K562 (cell line): ENCODE results near the gene LUC7L. TPM values are rescaled to one million over a fixed set of nuclear protein-coding genes. Genes with fewer than 3 reads are reported as not detected.

Experiments used
- ARID1B ChIP-seq: fragments of 450-650 bp; IDR thresholded peaks from 2 replicates; pipeline ENCODE4 v1.6.1; 2016; ENCODE audit warnings: antibody characterized with exemption, mild to moderate bottlenecking, inconsistent platforms
- ATF7 ChIP-seq: fragments of 450-650 bp; IDR thresholded peaks from 2 replicates; pipeline ENCODE4 v1.7.1; 2014; ENCODE audit warnings: mild to moderate bottlenecking, moderate library complexity
- DPF2 ChIP-seq: fragments of 450-650 bp; IDR thresholded peaks from 2 replicates; pipeline ENCODE4 v1.6.1; 2016
- HDAC2 ChIP-seq: fragments of 450-650 bp; IDR thresholded peaks from 2 replicates; pipeline ENCODE4 v1.6.1; 2016; ENCODE audit warnings: mild to moderate bottlenecking
- ILF3 ChIP-seq: fragments of 450-650 bp; IDR thresholded peaks from 2 replicates; pipeline ENCODE4 v1.6.1; 2018; ENCODE audit warnings: antibody characterized with exemption, mild to moderate bottlenecking, moderate library complexity, borderline replicate concordance
- NR4A1 ChIP-seq, 2 experiments: fragments of 250-450 bp in 1 of 2; fragments of 450-650 bp in 1 of 2; sonication (Bioruptor Pico) in 1 of 2; IDR thresholded peaks; 2 replicates each; pipeline versions ENCODE4 v1.4.0 to v1.6.1; 2016 to 2020; ENCODE audit warnings: mild to moderate bottlenecking in 2 of 2, missing compliant biosample characterization in 1 of 2, missing genetic modification characterization in 1 of 2, moderate library complexity in 1 of 2
- POLR2G ChIP-seq: fragments of 200-400 bp; formaldehyde crosslinking; IDR thresholded peaks from 2 replicates; pipeline ENCODE4 v1.6.1; 2017; ENCODE audit warnings: low read depth, mild to moderate bottlenecking, antibody characterized with exemption, low read length, moderate library complexity
- RCOR1 ChIP-seq, 2 experiments: IDR thresholded peaks; 2 replicates each; pipeline ENCODE4 v1.6.1; 2012; ENCODE audit warnings: low read depth in 2 of 2, low read length in 2 of 2, borderline replicate concordance in 1 of 2, improper control_type of control experiment in 1 of 2
- STAT5B ChIP-seq: fragments of 250-450 bp; sonication (Bioruptor Pico); IDR thresholded peaks from 2 replicates; pipeline ENCODE4 v1.8.0; 2021; ENCODE audit warnings: mild to moderate bottlenecking, inconsistent platforms
- WHSC1 ChIP-seq: IDR thresholded peaks from one replicate; pipeline ENCODE4 v1.6.1; 2012; ENCODE audit warnings: low read length, control low read depth, inconsistent platforms
- ZNF592 ChIP-seq: fragments of 450-650 bp; IDR thresholded peaks from 2 replicates; pipeline ENCODE4 v1.6.1; 2017; ENCODE audit warnings: antibody characterized with exemption, mild to moderate bottlenecking
- polyA plus RNA-seq, 8 experiments: library from polyadenylated mRNA; depleted of rRNA in 4 of 8; stranded (reverse) in 5 of 8; unstranded in 3 of 8; fragments of >200 nt; fragmentation: Nextera tagmentation in 2 of 8; fragmentation: Illumina TruSeq in 1 of 8; extraction: Ambion mirVana in 2 of 8; extraction: Trizol in 1 of 8; gene quantifications; 2 replicates each; pipeline versions ENCODE4 v1.2.1 to v1.2.3, GENCODE V29; 2011 to 2014; ENCODE audit warnings: inconsistent platforms in 1 of 8, missing spikeins in 1 of 8
- total RNA-seq, 7 experiments: library from RNA; depleted of rRNA in 6 of 7; stranded (reverse); fragments of >200 nt in 6 of 7; fragmentation: Illumina TruSeq in 2 of 7; extraction: Trizol in 2 of 7; gene quantifications; 2 replicates each; pipeline versions ENCODE4 v1.2.1 to v1.2.3, GENCODE V29; 2011 to 2021; ENCODE audit warnings: low replicate concordance in 1 of 7
- TF ChIP-seq, protein P1 (sequence below): fragments of 450-650 bp; IDR thresholded peaks from 2 replicates; pipeline ENCODE4 v1.6.1; 2018; ENCODE audit not compliant: partially characterized antibody
- TF ChIP-seq, protein P2 (sequence below): fragments of 200-800 bp; sonication (Bioruptor generic); IDR thresholded peaks from 2 replicates; pipeline ENCODE4 v1.6.1; 2017; ENCODE audit warnings: missing genetic modification characterization, missing compliant biosample characterization
- TF ChIP-seq, protein P3 (sequence below): fragments of 450-650 bp; IDR thresholded peaks from 2 replicates; pipeline ENCODE4 v1.6.1; 2014; ENCODE audit warnings: low read depth, mild to moderate bottlenecking, moderate library complexity, borderline replicate concordance

Gene LUC7L
- total and polyA plus RNA-seq, 9 of the 15 experiments (the other 6 are each of a cell fraction or from before 2014, with no cell fraction given) = 1.7 to 93.3 (median 59.5) TPM

DNA sequence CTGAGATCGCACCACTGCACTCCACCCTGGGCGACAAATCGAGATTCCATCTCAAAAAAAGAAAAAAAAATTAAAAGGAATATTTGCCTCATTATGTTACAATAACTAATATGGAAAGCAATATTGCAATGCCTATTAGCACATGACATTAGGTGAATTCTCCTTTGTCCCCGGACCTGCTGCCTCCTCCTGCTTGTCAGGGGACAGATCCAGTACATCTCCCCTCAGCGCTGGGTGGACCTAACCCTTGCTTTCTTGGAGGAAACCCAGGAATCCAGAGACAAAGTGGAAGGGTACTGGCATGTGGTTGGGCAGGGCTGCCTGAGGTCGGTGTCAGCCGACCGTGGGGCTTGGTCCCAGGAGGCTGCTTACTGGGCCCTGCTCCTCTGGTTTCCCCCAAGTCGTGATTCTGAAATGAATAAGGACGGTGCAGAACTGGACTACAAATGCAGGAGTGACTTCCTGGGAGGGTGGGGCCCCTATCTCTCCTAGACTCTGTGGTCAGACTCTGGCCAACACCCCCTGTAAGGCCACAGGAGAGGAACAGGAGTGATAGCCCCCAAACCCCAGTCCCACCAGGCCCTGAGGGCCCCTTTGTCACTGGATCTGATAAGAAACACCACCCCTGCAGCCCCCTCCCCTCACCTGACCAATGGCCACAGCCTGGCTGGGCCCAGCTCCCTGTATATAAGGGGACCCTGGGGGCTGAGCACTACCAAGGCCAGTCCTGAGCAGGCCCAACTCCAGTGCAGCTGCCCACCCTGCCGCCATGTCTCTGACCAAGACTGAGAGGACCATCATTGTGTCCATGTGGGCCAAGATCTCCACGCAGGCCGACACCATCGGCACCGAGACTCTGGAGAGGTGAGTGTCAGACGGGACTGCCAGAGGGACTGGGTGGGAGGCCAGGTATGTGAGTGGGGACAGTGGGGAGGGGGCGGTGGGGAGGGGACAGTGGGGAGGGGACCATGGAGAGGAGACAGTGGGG is 76.8 kb downstream of the LUC7L start, which contains the start of gene HBZ (continued):
- TF ChIP-seq ZNF592 (peak; percentile 84), POLR2G (no peak), ATF7 (peak; percentile 15; the same call in 1 of the 2 replicates), DPF2 (peak; percentile 16; the same call in 1 of the 2 replicates), ILF3 (no peak), RCOR1 (IDR thresholded peaks at IDR 0.05; ENCODE audit: borderline replicate concordance in 1 of 2, low read depth in 2 of 2, low read length in 2 of 2) (0 out of 4 replicates have a peak, but pooled peaks of 1 of the 2 experiments have one; percentile 10), ARID1B (peak; percentile 31; the same call in 1 of the 2 replicates), NR4A1 (CRISPR knock-in tag; IDR thresholded peaks at IDR 0.05) (no peak), NR4A1 (tag; IDR thresholded peaks at IDR 0.05) (peak; percentile 48; the same call in 1 of the 2 replicates), HDAC2 (0 out of 2 replicates have a peak, but pooled peaks have one; percentile 28), WHSC1 (no peak), STAT5B (no peak)
- TF ChIP-seq, protein P1, sequence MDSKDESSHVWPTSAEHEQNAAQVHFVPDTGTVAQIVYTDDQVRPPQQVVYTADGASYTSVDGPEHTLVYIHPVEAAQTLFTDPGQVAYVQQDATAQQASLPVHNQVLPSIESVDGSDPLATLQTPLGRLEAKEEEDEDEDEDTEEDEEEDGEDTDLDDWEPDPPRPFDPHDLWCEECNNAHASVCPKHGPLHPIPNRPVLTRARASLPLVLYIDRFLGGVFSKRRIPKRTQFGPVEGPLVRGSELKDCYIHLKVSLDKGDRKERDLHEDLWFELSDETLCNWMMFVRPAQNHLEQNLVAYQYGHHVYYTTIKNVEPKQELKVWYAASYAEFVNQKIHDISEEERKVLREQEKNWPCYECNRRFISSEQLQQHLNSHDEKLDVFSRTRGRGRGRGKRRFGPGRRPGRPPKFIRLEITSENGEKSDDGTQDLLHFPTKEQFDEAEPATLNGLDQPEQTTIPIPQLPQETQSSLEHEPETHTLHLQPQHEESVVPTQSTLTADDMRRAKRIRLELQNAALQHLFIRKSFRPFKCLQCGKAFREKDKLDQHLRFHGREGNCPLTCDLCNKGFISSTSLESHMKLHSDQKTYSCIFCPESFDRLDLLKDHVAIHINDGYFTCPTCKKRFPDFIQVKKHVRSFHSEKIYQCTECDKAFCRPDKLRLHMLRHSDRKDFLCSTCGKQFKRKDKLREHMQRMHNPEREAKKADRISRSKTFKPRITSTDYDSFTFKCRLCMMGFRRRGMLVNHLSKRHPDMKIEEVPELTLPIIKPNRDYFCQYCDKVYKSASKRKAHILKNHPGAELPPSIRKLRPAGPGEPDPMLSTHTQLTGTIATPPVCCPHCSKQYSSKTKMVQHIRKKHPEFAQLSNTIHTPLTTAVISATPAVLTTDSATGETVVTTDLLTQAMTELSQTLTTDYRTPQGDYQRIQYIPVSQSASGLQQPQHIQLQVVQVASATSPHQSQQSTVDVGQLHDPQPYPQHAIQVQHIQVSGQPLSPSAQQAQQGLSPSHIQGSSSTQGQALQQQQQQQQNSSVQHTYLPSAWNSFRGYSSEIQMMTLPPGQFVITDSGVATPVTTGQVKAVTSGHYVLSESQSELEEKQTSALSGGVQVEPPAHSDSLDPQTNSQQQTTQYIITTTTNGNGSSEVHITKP = peak; percentile 18
- TF ChIP-seq, protein P2, sequence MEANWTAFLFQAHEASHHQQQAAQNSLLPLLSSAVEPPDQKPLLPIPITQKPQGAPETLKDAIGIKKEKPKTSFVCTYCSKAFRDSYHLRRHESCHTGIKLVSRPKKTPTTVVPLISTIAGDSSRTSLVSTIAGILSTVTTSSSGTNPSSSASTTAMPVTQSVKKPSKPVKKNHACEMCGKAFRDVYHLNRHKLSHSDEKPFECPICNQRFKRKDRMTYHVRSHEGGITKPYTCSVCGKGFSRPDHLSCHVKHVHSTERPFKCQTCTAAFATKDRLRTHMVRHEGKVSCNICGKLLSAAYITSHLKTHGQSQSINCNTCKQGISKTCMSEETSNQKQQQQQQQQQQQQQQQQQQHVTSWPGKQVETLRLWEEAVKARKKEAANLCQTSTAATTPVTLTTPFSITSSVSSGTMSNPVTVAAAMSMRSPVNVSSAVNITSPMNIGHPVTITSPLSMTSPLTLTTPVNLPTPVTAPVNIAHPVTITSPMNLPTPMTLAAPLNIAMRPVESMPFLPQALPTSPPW (CRISPR knock-in tag) = peak; percentile 49; the same call in 1 of the 2 replicates
- TF ChIP-seq, protein P3, sequence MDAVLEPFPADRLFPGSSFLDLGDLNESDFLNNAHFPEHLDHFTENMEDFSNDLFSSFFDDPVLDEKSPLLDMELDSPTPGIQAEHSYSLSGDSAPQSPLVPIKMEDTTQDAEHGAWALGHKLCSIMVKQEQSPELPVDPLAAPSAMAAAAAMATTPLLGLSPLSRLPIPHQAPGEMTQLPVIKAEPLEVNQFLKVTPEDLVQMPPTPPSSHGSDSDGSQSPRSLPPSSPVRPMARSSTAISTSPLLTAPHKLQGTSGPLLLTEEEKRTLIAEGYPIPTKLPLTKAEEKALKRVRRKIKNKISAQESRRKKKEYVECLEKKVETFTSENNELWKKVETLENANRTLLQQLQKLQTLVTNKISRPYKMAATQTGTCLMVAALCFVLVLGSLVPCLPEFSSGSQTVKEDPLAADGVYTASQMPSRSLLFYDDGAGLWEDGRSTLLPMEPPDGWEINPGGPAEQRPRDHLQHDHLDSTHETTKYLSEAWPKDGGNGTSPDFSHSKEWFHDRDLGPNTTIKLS = peak; percentile 27; the same call in 1 of the 2 replicates
